HG03135 (cell line): ENCODE data around the gene COX19.
"Not testable (repeated sequence)": the region's sequence is repeated elsewhere in the genome, so short reads cannot be mapped to it uniquely, and the experiment has no call there.

Experiments used
- ATAC-seq: cut with Tn5 transposase; IDR thresholded peaks from one replicate; pipeline ENCODE4 v1.9.1; 2021; ENCODE audit warnings: mild to moderate bottlenecking, moderate library complexity; ENCODE audit not compliant: unreplicated experiment

Gene COX19

GRCh38 chr7:949021-949934, 26.1 kb downstream of the COX19 start:
- no peak for ATAC-seq

GRCh38 chr7:947391-948210, 27.7 kb downstream of the COX19 start:
- ATAC-seq: no peak

DNA sequence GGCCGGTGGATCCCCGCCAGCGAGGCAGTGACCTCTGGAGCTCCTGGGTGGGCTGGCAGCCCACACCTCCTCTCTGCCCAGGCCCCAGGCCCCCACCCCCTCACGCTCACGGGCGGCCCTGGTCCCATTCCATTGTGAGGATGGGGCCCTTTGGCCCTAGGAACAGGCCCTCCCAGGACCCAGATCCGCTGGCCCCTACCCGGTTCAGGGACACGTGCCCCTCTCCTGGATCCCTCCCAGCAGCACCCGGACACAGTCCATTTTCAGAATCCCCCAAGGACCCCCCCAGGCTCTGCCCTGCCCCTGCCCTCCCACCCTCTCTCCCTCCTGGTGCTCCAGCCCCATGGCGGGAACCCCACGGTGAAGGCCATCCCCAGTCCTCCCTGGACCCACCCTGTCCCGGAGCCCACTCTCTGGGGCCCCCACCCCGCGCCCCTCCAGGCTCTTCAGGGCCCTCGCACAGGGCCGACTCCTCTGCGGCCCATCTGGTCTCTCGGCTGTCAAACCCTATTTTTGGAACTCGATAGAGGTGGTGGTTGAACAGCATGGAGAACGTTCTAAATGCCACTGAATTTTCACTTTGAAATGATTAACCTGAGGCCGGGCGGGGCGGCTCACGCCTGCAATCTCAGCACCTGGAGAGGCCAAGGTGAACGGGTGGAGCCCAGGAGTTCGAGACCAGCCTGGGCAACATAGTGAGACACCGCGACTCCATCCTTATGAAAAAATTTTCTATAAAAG, 28.9 kb downstream of the COX19 start:
- no peak for ATAC-seq

GRCh38 chr7:945556-946255, 29.6 kb downstream of the COX19 start:
- no peak for ATAC-seq

- ATAC-seq: no peak
These were observed 30.2 kb downstream of the COX19 start for GRCh38 chr7:945147-945555.

DNA sequence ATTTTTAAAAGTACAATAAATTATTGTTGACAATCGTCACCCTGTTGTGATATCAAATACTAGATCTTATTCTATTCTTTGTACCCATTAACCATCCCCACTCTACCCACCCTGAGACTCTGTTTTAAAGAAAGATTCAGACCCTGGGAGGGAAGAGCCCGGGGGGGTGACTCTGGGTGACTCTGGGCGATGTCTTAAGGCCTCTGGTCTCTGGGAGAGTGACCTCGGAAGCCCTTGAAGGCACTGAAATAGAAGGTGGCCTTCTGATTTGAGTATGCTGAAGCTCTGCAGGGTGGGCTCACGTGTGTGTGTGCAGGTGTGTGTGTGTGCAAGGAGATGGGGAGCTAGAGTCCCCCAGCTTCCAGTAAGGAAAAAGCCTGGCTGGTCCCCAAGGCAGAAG, 30.6 kb downstream of the COX19 start:
- ATAC-seq: no peak

DNA sequence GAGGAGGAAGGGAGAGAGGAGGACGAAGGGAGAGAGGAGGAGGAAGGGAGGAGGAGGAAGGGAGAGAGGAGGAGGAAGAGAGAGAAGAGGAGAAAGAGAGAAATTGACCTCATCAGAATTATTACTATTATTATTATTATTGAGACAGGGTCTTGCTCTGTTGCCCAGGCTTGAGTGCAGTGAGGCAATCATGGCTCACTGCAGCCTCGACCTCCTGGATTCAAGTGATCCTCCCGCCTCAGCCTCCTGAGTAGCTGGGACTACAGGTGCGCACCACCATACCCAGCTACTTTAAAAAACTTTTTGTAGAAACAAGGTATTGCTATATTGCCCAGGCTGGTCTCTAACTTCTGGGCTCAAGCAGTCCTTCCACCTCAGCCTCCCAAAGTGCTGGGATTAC, 31.6 kb downstream of the COX19 start:
- not testable (repeated sequence) for ATAC-seq

DNA sequence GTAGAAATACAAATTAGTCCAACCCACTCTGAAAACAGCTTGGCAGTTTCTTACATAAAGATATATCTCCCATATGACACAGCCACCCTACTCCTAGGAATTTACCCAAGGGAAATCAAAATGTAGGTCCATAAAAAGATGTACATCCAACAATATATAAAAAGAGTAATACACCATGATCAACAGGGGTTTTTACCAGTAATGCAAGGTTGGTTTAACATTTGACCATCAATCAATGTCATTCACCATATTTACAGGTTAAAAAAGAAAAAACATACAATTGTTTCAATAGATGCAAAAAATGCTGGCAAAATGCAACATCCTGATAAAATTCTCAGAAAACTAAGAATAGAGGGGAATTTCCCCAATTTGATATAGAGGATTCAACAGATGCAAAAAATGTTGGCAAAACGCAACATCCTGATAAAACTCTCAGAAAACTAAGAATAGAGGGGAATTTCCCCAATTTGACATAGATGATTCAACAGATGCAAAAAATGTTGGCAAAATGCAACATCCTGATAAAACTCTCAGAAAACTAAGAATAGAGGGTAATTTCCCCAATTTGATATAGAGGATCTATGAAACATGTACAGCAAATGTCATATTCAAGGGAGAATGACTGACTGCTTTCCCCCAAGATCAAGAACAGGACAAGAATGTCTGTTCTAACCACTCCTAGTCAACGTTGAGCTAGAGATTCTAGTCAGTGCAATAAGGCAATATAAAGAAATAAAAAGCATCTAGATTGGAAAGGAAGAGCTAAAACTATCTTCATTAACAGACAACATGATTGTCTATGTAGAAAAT, 34.5 kb downstream of the COX19 start:
- ATAC-seq: no peak

GRCh38 chr7:939843-940242, 35.5 kb downstream of the COX19 start:
- no peak for ATAC-seq

DNA sequence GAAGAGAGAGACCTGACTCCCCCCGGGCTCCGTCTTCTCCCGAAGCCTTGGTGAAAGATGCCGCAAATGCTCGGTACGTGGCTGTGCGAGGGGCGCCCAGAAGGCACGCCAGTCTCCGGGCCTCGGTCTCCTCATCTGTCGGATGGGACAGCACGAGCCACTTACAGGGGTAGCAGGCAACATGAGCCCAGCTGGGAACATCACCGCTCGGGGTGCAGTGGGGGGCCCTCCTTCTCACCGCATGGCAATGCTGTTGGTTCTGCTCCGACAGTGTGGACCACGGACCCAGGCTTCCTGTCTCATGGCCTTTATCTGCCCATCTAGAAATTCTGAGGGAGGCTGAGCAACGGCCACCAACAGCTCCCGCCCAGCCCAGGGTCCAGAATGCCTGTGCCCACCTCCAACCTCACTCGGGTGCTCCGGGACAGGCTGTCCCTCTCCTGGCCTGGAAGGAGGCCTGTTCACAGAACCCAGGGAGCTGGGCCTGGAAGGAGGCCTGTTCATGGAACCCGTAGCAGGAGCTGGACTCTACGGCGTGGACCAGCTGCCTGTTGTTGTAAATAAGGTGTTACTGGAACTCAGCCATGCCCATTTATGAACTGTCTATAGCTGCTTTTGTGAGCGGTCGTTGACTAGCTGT, 36.7 kb downstream of the COX19 start:
- no peak for ATAC-seq

- no peak for ATAC-seq
These were observed 37.4 kb downstream of the COX19 start for GRCh38 chr7:937856-938484.

GRCh38 chr7:936386-937054, 38.8 kb downstream of the COX19 start:
- ATAC-seq: peak; percentile 68

DNA sequence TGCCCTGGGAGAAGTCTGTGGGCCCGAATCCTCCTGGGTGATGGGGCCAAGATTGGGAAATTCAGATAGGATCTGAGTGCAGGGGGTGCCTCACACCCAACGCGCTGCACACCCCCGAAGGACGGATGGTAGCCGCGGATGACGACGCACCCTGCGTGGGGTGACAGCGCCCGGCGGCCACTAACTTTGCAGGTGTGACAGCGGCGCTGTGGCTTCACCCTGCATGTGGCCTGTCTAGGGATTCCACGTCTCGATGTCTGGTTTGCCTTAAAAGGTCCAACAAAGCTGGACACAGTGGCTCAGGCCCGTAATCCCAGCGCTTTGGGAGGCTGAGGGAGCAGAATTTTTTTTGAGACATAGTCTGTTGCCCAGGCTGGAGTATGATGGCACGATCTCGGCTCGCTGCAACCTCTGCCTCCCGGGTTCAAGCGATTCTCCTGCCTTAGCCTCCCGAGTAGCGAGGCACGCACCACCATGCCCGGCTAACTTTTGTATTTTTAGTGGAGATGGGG, 39.4 kb downstream of the COX19 start:
- no peak for ATAC-seq

DNA sequence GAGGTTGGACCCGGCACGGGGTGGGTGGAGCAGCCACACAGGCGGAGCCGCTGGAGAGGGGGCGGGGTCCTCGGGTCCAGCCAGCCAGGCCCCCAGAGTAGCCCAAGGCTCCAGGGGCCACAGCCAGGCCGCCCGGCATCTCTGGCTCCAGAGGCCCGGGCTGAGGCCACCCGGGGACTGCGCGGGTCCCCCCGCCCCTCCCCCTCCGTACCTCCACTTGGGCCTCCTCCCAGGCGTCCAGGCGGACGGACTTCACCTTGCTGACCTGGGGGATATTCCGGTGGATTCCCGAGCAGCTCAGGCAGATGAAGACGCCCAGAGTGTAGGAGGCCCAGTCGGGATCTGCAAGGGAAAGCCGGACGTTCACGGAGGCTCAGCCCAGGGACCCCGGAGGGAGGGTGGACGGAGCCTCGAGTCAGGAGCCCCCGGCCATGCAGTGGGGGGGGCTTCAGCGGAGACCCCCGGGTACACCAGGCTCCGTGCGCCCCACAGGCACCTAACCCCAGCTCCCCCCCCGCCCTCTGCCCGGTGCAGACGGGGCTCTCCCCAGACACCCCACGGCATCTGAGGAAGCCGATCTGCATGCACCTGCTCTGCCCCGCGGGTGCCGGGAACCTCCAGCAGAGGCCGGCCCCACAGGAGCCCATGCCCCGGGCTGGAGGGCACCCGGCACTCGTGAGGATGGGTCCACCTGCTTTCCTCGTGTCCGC, 40.0 kb downstream of the COX19 start:
- no peak for ATAC-seq

GRCh38 chr7:934469-935163, 40.7 kb downstream of the COX19 start:
- ATAC-seq: no peak

GRCh38 chr7:932651-932975, 42.7 kb downstream of the COX19 start:
- no peak for ATAC-seq
